CD14-positive monocyte (primary cell): ENCODE data around the gene CYSTM1. TPM values are rescaled to one million over a fixed set of nuclear protein-coding genes. Genes with fewer than 3 reads are reported as not detected.
A peak's percentile ranks its signal among the peaks of the same experiment; 100 is the strongest.

ENCODE experiments used
- DNase-seq, 3 donors: peaks; one replicate each; pipeline ENCODE4 v3.0.0-alpha.2; 2011 to 2022
- H2AFZ ChIP-seq: 2 replicates; pipeline ENCODE4 v1.6.0; 2012; ENCODE audit warnings: mild to moderate bottlenecking, low read depth, low read length, inconsistent platforms; ENCODE audit not compliant: insufficient read depth, poor library complexity, severe bottlenecking
- H3K27ac ChIP-seq, 2 donors: 1 replicate in 1 of 2; 2 replicates in 1 of 2; pipeline ENCODE4 v1.5.1; 2012 to 2013; ENCODE audit warnings: low read length in 2 of 2, control low read depth in 1 of 2, inconsistent platforms in 1 of 2, low read depth in 1 of 2, mild to moderate bottlenecking in 1 of 2
- H3K27me3 ChIP-seq, 2 donors: one replicate each; pipeline versions ENCODE4 v1.6.0 to v1.6.1; 2011 to 2013; ENCODE audit warnings: low read length in 2 of 2; ENCODE audit not compliant: control insufficient read depth in 2 of 2, insufficient read depth in 2 of 2
- H3K36me3 ChIP-seq, 2 donors: replicated peaks in 1 of 2; 1 replicate in 1 of 2; 2 replicates in 1 of 2; pipeline versions ENCODE4 v1.5.1 to v1.6.1; 2012 to 2013; ENCODE audit warnings: low read length in 2 of 2, control low read depth in 1 of 2, inconsistent platforms in 1 of 2, mild to moderate bottlenecking in 1 of 2; ENCODE audit not compliant: insufficient read depth in 2 of 2, control insufficient read depth in 1 of 2
- H3K4me1 ChIP-seq, 2 donors: 1 replicate in 1 of 2; 2 replicates in 1 of 2; pipeline versions ENCODE4 v1.5.1 to v1.6.1; 2012 to 2013; ENCODE audit warnings: low read length in 2 of 2, control low read depth in 1 of 2, inconsistent platforms in 1 of 2, mild to moderate bottlenecking in 1 of 2, moderate library complexity in 1 of 2; ENCODE audit not compliant: insufficient read depth in 2 of 2, control insufficient read depth in 1 of 2
- H3K4me2 ChIP-seq: replicated peaks from 2 replicates; pipeline ENCODE3; 2012; ENCODE audit warnings: low read length, moderate library complexity, mild to moderate bottlenecking; ENCODE audit not compliant: poor library complexity, severe bottlenecking; ENCODE audit errors: extremely low read depth
- H3K4me3 ChIP-seq, 3 experiments: fragments of 200-600 bp in 1 of 3; sonication (generic) in 1 of 3; replicated peaks in 1 of 3; 1 replicate in 2 of 3; 2 replicates in 1 of 3; pipeline ENCODE4 v1.5.1; 2011 to 2013; ENCODE audit warnings: low read length in 3 of 3, mild to moderate bottlenecking in 3 of 3, control low read depth in 2 of 3, low read depth in 2 of 3, inconsistent platforms in 1 of 3, moderate library complexity in 1 of 3
- H3K79me2 ChIP-seq: 2 replicates; pipeline ENCODE4 v1.6.0; 2012; ENCODE audit warnings: mild to moderate bottlenecking, control low read depth, inconsistent platforms, low read length, moderate library complexity; ENCODE audit not compliant: insufficient read depth
- H3K9ac ChIP-seq: 2 replicates; pipeline ENCODE4 v1.6.0; 2017; ENCODE audit warnings: low read length, mild to moderate bottlenecking; ENCODE audit not compliant: insufficient read depth, poor library complexity, severe bottlenecking
- H3K9me3 ChIP-seq, 2 donors: replicated peaks in 1 of 2; 1 replicate in 1 of 2; 2 replicates in 1 of 2; pipeline versions ENCODE4 v1.5.1 to v1.6.1; 2012 to 2013; ENCODE audit warnings: low read length in 2 of 2, control low read depth in 1 of 2; ENCODE audit not compliant: control insufficient read depth in 1 of 2, insufficient read depth in 1 of 2
- H4K20me1 ChIP-seq: 2 replicates; pipeline ENCODE4 v1.6.0; 2012; ENCODE audit warnings: mild to moderate bottlenecking, low read length, control low read depth, moderate library complexity; ENCODE audit not compliant: insufficient read depth
- H3K27ac Mint-ChIP-seq, 7 donors: one replicate each; pipeline ENCODE4 v1.8.0; 2020; ENCODE audit warnings: mild to moderate bottlenecking in 7 of 7, mixed read lengths in 7 of 7, moderate library complexity in 6 of 7, inconsistent platforms in 2 of 7
- H3K27me3 Mint-ChIP-seq, 3 donors: one replicate each; pipeline ENCODE4 v1.8.0; 2021 to 2022; ENCODE audit warnings: low read depth in 3 of 3, mild to moderate bottlenecking in 3 of 3, mixed read lengths in 3 of 3, moderate library complexity in 3 of 3, inconsistent platforms in 1 of 3
- H3K36me3 Mint-ChIP-seq, 2 donors: one replicate each; pipeline ENCODE4 v1.8.0; 2020; ENCODE audit warnings: mixed read lengths in 2 of 2, inconsistent platforms in 1 of 2, mild to moderate bottlenecking in 1 of 2
- H3K4me1 Mint-ChIP-seq: one replicate; pipeline ENCODE4 v1.8.0; 2020; ENCODE audit warnings: mild to moderate bottlenecking, mixed read lengths
- H3K4me3 Mint-ChIP-seq, 2 donors: one replicate each; pipeline ENCODE4 v1.8.0; 2020; ENCODE audit warnings: mild to moderate bottlenecking in 2 of 2, mixed read lengths in 2 of 2, moderate library complexity in 1 of 2
- H3K9me3 Mint-ChIP-seq, 7 donors: one replicate each; pipeline ENCODE4 v1.8.0; 2020 to 2022; ENCODE audit warnings: mixed read lengths in 7 of 7, mild to moderate bottlenecking in 6 of 7, moderate library complexity in 6 of 7, inconsistent platforms in 2 of 7
- CTCF ChIP-seq: fragments of 200-600 bp; IDR thresholded peaks from one replicate; pipeline ENCODE4 v1.8.0; 2022; ENCODE audit warnings: antibody characterized with exemption, mild to moderate bottlenecking
- whole genome bisulfite sequencing: methylation state at CpG from one replicate; pipeline ENCODE4 v1.1.5; 2013; ENCODE audit warnings: missing lambda C conversion rate; ENCODE audit not compliant: insufficient coverage; 5-methylcytosine and 5-hydroxymethylcytosine counted together
- intact Hi-C, 2 donors: fragments of 100-400 bp; cut with micrococcal nuclease; formaldehyde crosslinking; loops; one replicate each; pipeline versions ENCODE4 v1.15.0 to v1.15.1; 2023
- polyA plus RNA-seq, 3 donors: library from polyadenylated mRNA; depleted of rRNA in 1 of 3; unstranded in 2 of 3; stranded (reverse) in 1 of 3; fragments of 300-500 nt in 2 of 3; fragments of >200 nt in 1 of 3; fragmentation: Illumina TruSeq in 2 of 3; gene quantifications; 1 replicate in 2 of 3; 2 replicates in 1 of 3; pipeline ENCODE4 v1.2.3, GENCODE V29; 2012 to 2021

The CYSTM1 gene
- polyA plus RNA-seq, 3 donors, result 14.0 to 40.0 (median 36.7) TPM

- Histone ChIP-seq H3K27ac (no peak overlapping the region), H3K4me1 (peaks cover 23 to 36% of the 10 kb centered on the region in 2 donors), H3K4me3 (peak overlapping the region in 1 of 3 experiments; percentile 10), H3K79me2 (no peaks in the 10 kb centered on the region), H3K36me3 (no peaks in the 10 kb centered on the region), H3K27me3 (peaks cover 5 to 12% of the 10 kb centered on the region in 2 donors), H3K9me3 (no peaks in the 10 kb centered on the region), H4K20me1 (no peaks in the 10 kb centered on the region), H3K9ac (no peak overlapping the region), H3K4me2 (peak overlapping the region; percentile 20), H2AFZ (no peak overlapping the region)
- Mint-ChIP-seq H3K36me3 (peaks cover 16 to 26% of the 10 kb centered on the region in 2 donors), H3K27ac (no peak overlapping the region), H3K27me3 (peaks cover 9 to 24% (median 12%) of the 10 kb centered on the region in 3 donors), H3K4me1 (peaks cover 46% of the 10 kb centered on the region), H3K4me3 (no peak overlapping the region), H3K9me3 (no peaks in the 10 kb centered on the region)
- no peak for TF ChIP-seq CTCF
- intact Hi-C loops, result no loop called here
- 67% methylated on average over 1 of the region's 1 CpG for WGBS
- peak in 1 of 3 donors; percentile 14 for DNase-seq
These were observed 40.3 kb downstream of the CYSTM1 start for GRCh38 chr5:140215276-140215675.

- Histone ChIP-seq H3K4me1 (peaks cover 31 to 49% of the 10 kb centered on the region in 2 donors), H3K27me3 (peaks cover 5 to 12% of the 10 kb centered on the region in 2 donors), H2AFZ (no peak overlapping the region), H3K9me3 (no peaks in the 10 kb centered on the region), H3K4me3 (no peak overlapping the region), H3K4me2 (no peak overlapping the region), H3K36me3 (no peaks in the 10 kb centered on the region), H4K20me1 (no peaks in the 10 kb centered on the region), H3K9ac (no peak overlapping the region), H3K27ac (no peak overlapping the region), H3K79me2 (no peaks in the 10 kb centered on the region)
- Mint-ChIP-seq H3K4me1 (peaks cover 57% of the 10 kb centered on the region), H3K4me3 (no peak overlapping the region), H3K36me3 (peaks cover 12 to 25% of the 10 kb centered on the region in 2 donors), H3K9me3 (no peaks in the 10 kb centered on the region), H3K27ac (no peak overlapping the region), H3K27me3 (peaks cover 12 to 28% (median 14%) of the 10 kb centered on the region in 3 donors)
- DNase-seq, result no peak
- intact Hi-C loops, result no loop called here
- no peak for TF ChIP-seq CTCF
- 76% methylated on average over 2 of the region's 5 CpGs for WGBS
These were observed 41.6 kb downstream of the CYSTM1 start for GRCh38 chr5:140216478-140217074.
